Endometrial microvascular endothelial cells (primary cell): Measurements from ENCODE around the gene COL4A2. TPM values are rescaled to one million over a fixed set of nuclear protein-coding genes. Genes with fewer than 3 reads are reported as not detected.

ENCODE experiments used
- in situ Hi-C: cut with HindIII; loops from 2 replicates; pipeline ENCODE4 v1.10.0; 2017; ENCODE audit warnings: low sequenced_read_pairs, low pct_unique_long_range_greater_than_20kb; ENCODE audit errors: inconsistent ontology term
- total RNA-seq: library from RNA; depleted of rRNA; stranded (reverse); fragments of >200 nt; gene quantifications from one replicate; pipeline ENCODE4 v1.2.3, GENCODE V29; 2015; ENCODE audit errors: inconsistent ontology term

The COL4A2 gene
- total RNA-seq, 1 donor from 2014 or later = 444 TPM

DNA sequence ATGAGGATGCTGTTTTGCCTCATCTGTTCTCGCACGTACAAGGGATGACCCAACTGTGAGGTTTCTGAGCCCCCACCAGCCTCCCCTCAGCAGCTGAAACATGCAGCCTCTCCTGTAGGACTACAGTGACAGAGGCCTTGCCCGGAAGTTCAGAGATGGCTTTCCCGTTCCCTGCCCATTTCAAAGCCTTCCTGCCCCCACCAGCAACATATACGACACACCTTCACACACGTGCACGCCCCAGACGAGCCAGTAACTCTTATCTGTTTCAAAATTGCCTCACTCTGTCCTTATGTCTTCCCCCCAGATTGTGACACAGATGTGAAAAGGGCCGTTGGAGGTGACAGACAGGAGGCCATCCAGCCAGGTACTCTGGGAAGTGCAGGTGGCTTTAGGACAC lies 158.6 kb downstream of the COL4A2 start:
- in situ Hi-C loops = no loop called here

- in situ Hi-C loops = no loop called here
Measured at GRCh38 chr13:110466266-110466915, 159.3 kb downstream of the COL4A2 start.

DNA sequence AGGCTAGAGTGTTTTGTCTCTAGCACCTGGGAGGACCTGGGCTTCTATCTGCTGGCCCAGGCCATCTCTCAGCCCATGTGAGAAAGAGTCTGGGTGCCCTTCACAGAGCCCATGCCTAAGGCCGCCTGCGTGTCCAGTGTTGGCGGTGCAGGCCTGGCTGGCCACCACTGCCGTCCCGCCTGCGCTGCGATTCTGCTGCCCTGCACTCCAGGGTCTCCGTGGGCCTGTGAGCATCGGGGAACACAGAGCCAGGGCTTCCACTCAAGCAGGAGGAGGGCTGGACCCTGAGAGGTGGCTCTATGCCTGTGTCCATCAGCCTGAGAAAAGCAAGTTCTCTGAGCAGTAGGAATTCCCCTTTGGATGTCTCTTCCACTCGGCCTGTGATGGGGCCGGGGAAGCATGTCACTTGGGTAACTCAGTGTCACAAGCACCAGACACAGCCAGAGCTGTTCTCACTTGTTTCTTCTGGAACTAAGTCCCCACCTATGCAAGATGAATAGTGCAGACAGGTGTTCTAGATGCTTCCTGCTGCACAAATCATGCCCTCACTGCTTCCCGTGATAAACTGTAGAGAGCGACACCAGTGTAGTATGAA lies 160.5 kb downstream of the COL4A2 start:
- in situ Hi-C loops = no loop called here

GRCh38 chr13:110468986-110469495 lies 162.0 kb downstream of the COL4A2 start:
- in situ Hi-C loops = no loop called here

GRCh38 chr13:110469597-110469996 lies 162.5 kb downstream of the COL4A2 start:
- in situ Hi-C loops = no loop called here

- in situ Hi-C loops = no loop called here
Measured at GRCh38 chr13:110470272-110471009, 163.4 kb downstream of the COL4A2 start.

GRCh38 chr13:110471156-110471832 lies 164.2 kb downstream of the COL4A2 start:
- in situ Hi-C loops = no loop called here

DNA sequence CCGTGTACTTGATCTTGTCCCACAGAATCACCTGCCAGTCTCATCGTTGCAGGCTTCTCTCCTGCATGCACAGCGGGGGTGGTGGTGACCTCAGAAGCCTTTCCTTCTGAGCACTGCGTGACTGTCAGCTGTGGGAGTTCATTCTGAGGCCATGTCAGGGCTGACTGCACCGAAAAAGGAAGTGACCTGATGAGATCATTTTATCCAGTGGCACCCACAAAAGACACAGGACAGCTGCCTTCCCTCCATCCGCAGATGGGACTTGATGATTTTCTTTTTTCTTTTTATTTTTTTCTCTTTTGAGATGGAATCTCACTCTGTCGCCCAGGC lies 164.7 kb downstream of the COL4A2 start:
- in situ Hi-C loops = no loop called here

- in situ Hi-C loops = no loop called here
Measured at GRCh38 chr13:110472904-110473563, 165.9 kb downstream of the COL4A2 start.

- in situ Hi-C loops = no loop called here
Measured at GRCh38 chr13:110474713-110475112, 167.6 kb downstream of the COL4A2 start.

DNA sequence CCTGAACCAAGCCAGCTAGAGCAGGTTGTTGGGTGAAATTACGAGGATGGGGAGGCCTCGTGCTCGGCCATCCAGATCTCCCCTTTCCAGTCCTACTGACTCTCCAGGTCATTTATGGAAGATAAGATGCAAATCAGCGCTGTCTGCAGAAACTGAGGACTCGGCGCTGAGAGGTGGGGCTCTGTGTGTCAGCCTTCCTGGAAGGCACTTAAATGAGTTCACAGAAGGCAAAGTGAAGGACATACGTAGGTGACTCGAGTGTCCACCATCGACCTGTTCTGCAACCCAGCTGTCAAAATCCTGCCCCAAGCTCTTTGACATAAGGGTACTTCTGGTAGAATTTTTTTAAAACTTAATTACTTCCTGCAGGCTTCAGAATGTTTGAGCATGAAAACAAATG lies 168.0 kb downstream of the COL4A2 start:
- in situ Hi-C loops = no loop called here

DNA sequence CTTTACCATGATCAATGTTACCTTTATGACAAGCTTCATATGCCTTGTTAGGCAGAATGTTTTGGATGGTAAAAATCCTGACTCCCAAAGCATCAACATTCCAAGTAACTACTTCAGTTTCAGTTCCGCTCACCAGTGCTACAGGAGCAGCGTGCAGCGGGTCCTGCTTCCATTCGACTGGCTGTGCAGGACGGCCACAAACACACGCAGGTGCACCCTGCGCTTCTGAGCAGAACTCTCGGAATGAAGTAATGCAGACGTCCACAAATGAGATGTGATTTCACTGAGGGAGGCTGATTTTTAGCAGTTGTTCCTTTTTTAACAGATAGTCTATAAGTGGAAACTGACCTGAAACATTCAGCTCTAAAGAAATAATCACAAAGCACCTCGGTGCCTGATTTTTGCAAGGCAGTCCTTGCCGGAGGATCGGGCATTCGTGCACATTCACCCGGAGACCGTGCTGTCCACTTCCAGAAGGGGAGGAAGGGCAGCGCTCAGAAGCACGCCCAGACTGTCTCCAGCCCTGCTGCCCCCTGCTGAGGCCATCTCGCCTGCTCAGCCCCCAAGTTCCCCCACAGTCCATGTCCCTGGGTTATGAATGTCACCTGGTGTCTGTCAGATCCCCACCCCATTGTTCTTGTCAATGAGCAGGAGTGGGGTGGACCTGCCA lies 168.6 kb downstream of the COL4A2 start:
- in situ Hi-C loops = no loop called here

DNA sequence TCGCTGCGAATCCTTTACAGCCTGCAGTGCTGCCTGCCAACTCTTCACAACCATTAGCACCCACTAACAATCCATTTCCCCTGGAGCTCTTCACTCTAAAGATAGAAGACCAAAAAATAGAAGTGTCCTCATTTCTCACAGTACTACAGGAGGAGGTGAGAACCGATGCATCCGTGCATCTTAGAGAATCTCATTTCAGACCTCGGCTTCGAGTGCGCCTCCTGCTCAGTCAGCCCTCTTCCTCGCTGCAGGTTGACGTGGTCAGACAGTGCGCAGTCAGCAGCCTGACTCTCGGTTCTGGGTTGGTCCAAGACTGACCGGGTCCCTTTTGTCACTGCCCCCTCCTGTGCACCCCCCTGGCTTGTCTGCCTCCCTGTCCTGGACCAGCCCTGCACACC lies 169.1 kb downstream of the COL4A2 start:
- in situ Hi-C loops = no loop called here

- in situ Hi-C loops = no loop called here
Measured at GRCh38 chr13:110477706-110478245, 170.7 kb downstream of the COL4A2 start.

DNA sequence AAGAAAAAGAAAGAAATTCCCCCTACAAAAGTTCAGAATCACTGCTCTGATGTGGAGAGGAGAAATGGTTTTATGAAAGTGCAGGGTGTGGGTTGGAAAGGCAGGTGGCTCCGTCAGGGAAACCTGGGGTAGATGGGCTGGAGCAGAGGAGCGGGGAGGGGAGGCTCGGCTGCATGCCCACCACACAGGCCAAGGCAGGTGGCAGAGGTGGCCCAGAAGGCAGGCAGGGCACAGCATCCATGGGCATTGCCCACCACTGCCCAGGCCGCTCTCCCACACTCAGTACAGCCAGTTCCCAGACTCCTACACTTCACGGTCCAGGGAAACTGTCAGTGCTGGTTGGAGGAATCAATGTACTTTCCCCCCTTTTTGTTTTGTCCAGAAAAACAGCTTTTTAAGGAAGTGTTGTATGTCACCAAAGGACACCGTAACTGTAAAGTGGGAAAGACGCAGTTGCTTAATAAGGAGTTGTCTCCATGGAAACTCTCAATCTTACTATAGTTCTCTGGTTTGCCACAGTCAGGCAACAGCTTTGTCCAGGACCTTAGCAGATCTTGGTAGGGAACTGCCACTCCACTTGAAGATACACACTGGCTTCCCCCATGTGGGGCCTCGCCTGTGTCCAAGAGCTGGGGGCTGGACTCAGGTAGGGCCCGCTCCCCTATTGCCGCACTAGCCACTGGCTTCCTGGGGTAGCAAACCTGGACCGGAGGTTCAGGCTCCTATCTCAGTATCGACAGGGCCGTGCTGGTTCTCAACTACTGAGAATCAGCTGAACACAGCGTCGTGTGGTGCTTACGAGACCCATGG lies 171.5 kb downstream of the COL4A2 start:
- in situ Hi-C loops = no loop called here

- in situ Hi-C loops = no loop called here
Measured at GRCh38 chr13:110479215-110479545, 172.1 kb downstream of the COL4A2 start.

GRCh38 chr13:110479648-110480047 lies 172.6 kb downstream of the COL4A2 start:
- in situ Hi-C loops = no loop called here

DNA sequence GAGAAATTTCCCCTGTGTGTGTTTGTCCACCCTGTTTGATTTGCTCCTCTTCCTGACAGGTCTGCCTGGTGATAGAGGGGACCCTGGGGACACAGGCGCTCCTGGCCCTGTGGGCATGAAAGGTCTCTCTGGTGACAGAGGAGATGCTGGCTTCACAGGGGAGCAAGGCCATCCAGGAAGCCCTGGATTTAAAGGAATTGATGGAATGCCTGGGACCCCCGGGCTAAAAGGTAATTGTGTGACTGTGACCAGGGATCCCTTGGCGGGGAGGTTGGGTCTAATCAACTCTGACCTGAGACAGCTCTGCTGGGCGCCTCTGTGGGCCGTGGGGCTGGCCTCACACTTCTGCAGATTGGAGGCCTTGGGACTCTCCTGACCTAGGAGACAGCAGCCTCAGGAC lies 173.1 kb downstream of the COL4A2 start:
- in situ Hi-C loops = no loop called here
